K562 (cell line): ENCODE results near the gene SHLD2. TPM values are rescaled to one million over a fixed set of nuclear protein-coding genes. Genes with fewer than 3 reads are reported as not detected.
"Not testable (repeated sequence)": the region's sequence is repeated elsewhere in the genome, so short reads cannot be mapped to it uniquely, and the experiment has no call there.

Experiments used
- ATAC-seq: fragments of 200-7000 bp; cut with Tn5 transposase; 3 replicates; pipeline ENCODE4 v1.9.1; 2020; ENCODE audit warnings: moderate library complexity
- BruUV-seq: library from RNA; stranded (reverse); fragments of 400-500 nt; replicated peaks from 2 replicates; lab custom pipeline; 2021; lab: Mats Ljungman, UMichigan
- CTCF ChIA-PET: fragments of 300-600 bp; formaldehyde crosslinking; extraction: SDS; loops from one replicate; lab custom pipeline; 2021; ENCODE audit warnings: low intra/inter-chr PET ratio; lab: Yijun Ruan, JAX
- POLR2A ChIA-PET: fragments of 300-600, 350-650 bp; sonication (Branson Sonifier 250); formaldehyde crosslinking; extraction: SDS; loops from one replicate; lab custom pipeline; 2021; ENCODE audit warnings: antibody characterized with exemption, inconsistent platforms; lab: Yijun Ruan, JAX
- DNase-seq, 4 experiments: peaks; one replicate each; pipeline versions ENCODE4 v3.0.0 to v3.0.0-alpha.2; 2011 to 2018; ENCODE audit warnings: low spot score in 3 of 4, mixed read lengths in 3 of 4; ENCODE audit errors: extremely low read depth in 1 of 4
- FAIRE-seq: peaks from 2 replicates; lab custom pipeline; 2011; peaks lifted over from hg19 to GRCh38; lab: Jason Lieb, UNC
- H2AFZ ChIP-seq: 2 replicates; pipeline ENCODE4 v1.6.0; 2011; ENCODE audit warnings: low read depth, low read length, control low read depth, inconsistent platforms
- H3K27ac ChIP-seq: fragments of 200-600 bp; 3 replicates; pipeline ENCODE4 v1.8.0; 2011; ENCODE audit warnings: low read depth, mild to moderate bottlenecking, control low read depth, inconsistent platforms, low read length, moderate library complexity, mixed read lengths; ENCODE audit errors: extremely low read depth
- H3K27me3 ChIP-seq, 2 experiments: fragments of 300-600 bp in 1 of 2; 2 replicates in 1 of 2; 3 replicates in 1 of 2; pipeline versions ENCODE4 v1.6.0 to v1.8.0; 2011; ENCODE audit warnings: inconsistent platforms in 2 of 2, low read length in 2 of 2, mild to moderate bottlenecking in 1 of 2, mixed read lengths in 1 of 2, moderate library complexity in 1 of 2; ENCODE audit not compliant: control insufficient read depth in 2 of 2, insufficient read depth in 2 of 2
- H3K36me3 ChIP-seq: fragments of 300-600 bp; 3 replicates; pipeline ENCODE4 v1.8.0; 2011; ENCODE audit warnings: mild to moderate bottlenecking, low read length, inconsistent platforms; ENCODE audit not compliant: control insufficient read depth, insufficient read depth
- H3K4me1 ChIP-seq, 2 experiments: fragments of 200-600 bp in 1 of 2; replicated peaks in 1 of 2; 2 replicates in 1 of 2; 3 replicates in 1 of 2; pipeline versions ENCODE4 v1.5.1 to v1.8.0; 2011; ENCODE audit warnings: inconsistent platforms in 2 of 2, low read length in 2 of 2, mild to moderate bottlenecking in 1 of 2, mixed read lengths in 1 of 2, moderate library complexity in 1 of 2; ENCODE audit not compliant: control insufficient read depth in 2 of 2, insufficient read depth in 2 of 2
- H3K4me2 ChIP-seq: 2 replicates; pipeline ENCODE4 v1.6.1; 2011; ENCODE audit warnings: low read length, control low read depth, inconsistent platforms, mixed read lengths; ENCODE audit not compliant: insufficient read depth
- H3K4me3 ChIP-seq: fragments of 200-600 bp; sonication (generic), shearing (Covaris generic); 2 replicates; pipeline ENCODE4 v1.5.1; 2016; ENCODE audit warnings: control low read depth, inconsistent platforms
- H3K79me2 ChIP-seq: fragments of 200-600 bp; 3 replicates; pipeline ENCODE4 v1.8.0; 2011; ENCODE audit warnings: low read length, inconsistent platforms; ENCODE audit not compliant: control insufficient read depth, insufficient read depth
- H3K9ac ChIP-seq, 2 experiments: 2 replicates each; pipeline versions ENCODE4 v1.6.0 to v1.6.1; 2011; ENCODE audit warnings: low read depth in 2 of 2, low read length in 2 of 2, control low read depth in 1 of 2, inconsistent platforms in 1 of 2, mild to moderate bottlenecking in 1 of 2, mixed read lengths in 1 of 2; ENCODE audit not compliant: insufficient read depth in 1 of 2
- H3K9me1 ChIP-seq: one replicate; pipeline ENCODE4 v1.6.0; 2011; ENCODE audit warnings: inconsistent platforms, mild to moderate bottlenecking, low read length, moderate library complexity; ENCODE audit not compliant: control insufficient read depth, insufficient read depth
- H3K9me3 ChIP-seq: replicated peaks from 2 replicates; pipeline ENCODE4 v1.5.1; 2011; ENCODE audit warnings: low read depth, low read length, inconsistent platforms; ENCODE audit not compliant: control insufficient read depth, insufficient read depth
- H4K20me1 ChIP-seq: replicated peaks from 2 replicates; pipeline ENCODE4 v1.6.1; 2011; ENCODE audit warnings: low read length, inconsistent platforms, mixed read lengths; ENCODE audit not compliant: control insufficient read depth, insufficient read depth
- CBFA2T3 ChIP-seq: fragments of 450-650 bp; IDR thresholded peaks from 2 replicates; pipeline ENCODE4 v1.6.1; 2017
- WGBS: fragments of 100-300 bp; shearing (Covaris generic); methylation state at CpG from one replicate; pipeline ENCODE4 v1.1.6; 2016; ENCODE audit warnings: low coverage, mixed read lengths; ENCODE audit not compliant: insufficient coverage; ENCODE audit errors: missing lambda C conversion rate; 5-methylcytosine and 5-hydroxymethylcytosine counted together
- in situ Hi-C: fragments of 300-500 bp; cut with MboI; formaldehyde crosslinking; loops from 4 replicates; pipeline ENCODE4 v1.15.0; 2018; ENCODE audit warnings: inconsistent platforms, mixed read lengths
- intact Hi-C: fragments of 100-400 bp; cut with micrococcal nuclease; formaldehyde crosslinking; loops from 2 replicates; pipeline ENCODE4 v1.14.2; 2022
- polyA plus RNA-seq, 8 experiments: library from polyadenylated mRNA; depleted of rRNA in 4 of 8; stranded (reverse) in 5 of 8; unstranded in 3 of 8; fragments of >200 nt; fragmentation: Nextera tagmentation in 2 of 8; fragmentation: Illumina TruSeq in 1 of 8; extraction: Ambion mirVana in 2 of 8; extraction: Trizol in 1 of 8; gene quantifications; 2 replicates each; pipeline versions ENCODE4 v1.2.1 to v1.2.3, GENCODE V29; 2011 to 2014; ENCODE audit warnings: inconsistent platforms in 1 of 8, missing spikeins in 1 of 8
- total RNA-seq, 7 experiments: library from RNA; depleted of rRNA in 6 of 7; stranded (reverse); fragments of >200 nt in 6 of 7; fragmentation: Illumina TruSeq in 2 of 7; extraction: Trizol in 2 of 7; gene quantifications; 2 replicates each; pipeline versions ENCODE4 v1.2.1 to v1.2.3, GENCODE V29; 2011 to 2021; ENCODE audit warnings: low replicate concordance in 1 of 7

SHLD2 gene
- total and polyA plus RNA-seq, 9 of the 15 experiments (the other 6 are each of a cell fraction or from before 2014, with no cell fraction given), result 21.6 to 51.2 (median 39.4) TPM

- H3K9me3 ChIP-seq, CTCF ChIA-PET: not testable (repeated sequence)
Measured at GRCh38 chr10:87081574-87081973, 13.4 kb upstream of the SHLD2 start.

GRCh38 chr10:87082219-87082618 lies 12.8 kb upstream of the SHLD2 start:
- H2AFZ ChIP-seq, H3K36me3 ChIP-seq, H3K9me1 ChIP-seq, H3K9ac ChIP-seq, H3K27ac ChIP-seq, in situ Hi-C loops, intact Hi-C loops, H3K4me2 ChIP-seq, H3K4me3 ChIP-seq, CTCF ChIA-PET, H3K27me3 ChIP-seq, H3K9me3 ChIP-seq, FAIRE-seq, H4K20me1 ChIP-seq, DNase-seq, BruUV-seq, H3K4me1 ChIP-seq: not testable (repeated sequence)
- peaks cover 38% of the 10 kb centered on the region for H3K79me2 ChIP-seq
- 50% methylated on average over 1 of the region's 1 CpG for WGBS
- 0 out of 3 replicates have a peak, but pooled peaks have one; percentile 31 for ATAC-seq
- POLR2A ChIA-PET, result interaction anchor here (1.1 kb wide), 1 partner anchor 11 kb away, joined by 5 read pairs; no protein-coding TSS in a partner anchor

More at GRCh38 chr10:87081574-87081973, 13.4 kb upstream of the SHLD2 start:
- H3K27ac ChIP-seq, H4K20me1 ChIP-seq, BruUV-seq, H3K9me1 ChIP-seq, ATAC-seq, H3K4me3 ChIP-seq, H3K4me1 ChIP-seq, H3K4me2 ChIP-seq, intact Hi-C loops, H3K36me3 ChIP-seq, in situ Hi-C loops, H2AFZ ChIP-seq, H3K9ac ChIP-seq, POLR2A ChIA-PET, H3K27me3 ChIP-seq, FAIRE-seq, DNase-seq: not testable (repeated sequence)
- peak; percentile 25 for TF ChIP-seq CBFA2T3
- H3K79me2 ChIP-seq, result peaks cover 32% of the 10 kb centered on the region
- WGBS, result 75% methylated on average over 1 of the region's 3 CpGs
